GM21786 (cell line): Measurements from ENCODE around the gene ALG6.
"Not testable (repeated sequence)": the region's sequence is repeated elsewhere in the genome, so short reads cannot be mapped to it uniquely, and the experiment has no call there.

Experiments
- ATAC-seq: cut with Tn5 transposase; IDR thresholded peaks from one replicate; pipeline ENCODE4 v1.9.1; 2021; ENCODE audit not compliant: unreplicated experiment

Gene ALG6

GRCh38 chr1:63411066-63411465 lies 43.6 kb downstream of the ALG6 start:
- ATAC-seq = no peak

DNA sequence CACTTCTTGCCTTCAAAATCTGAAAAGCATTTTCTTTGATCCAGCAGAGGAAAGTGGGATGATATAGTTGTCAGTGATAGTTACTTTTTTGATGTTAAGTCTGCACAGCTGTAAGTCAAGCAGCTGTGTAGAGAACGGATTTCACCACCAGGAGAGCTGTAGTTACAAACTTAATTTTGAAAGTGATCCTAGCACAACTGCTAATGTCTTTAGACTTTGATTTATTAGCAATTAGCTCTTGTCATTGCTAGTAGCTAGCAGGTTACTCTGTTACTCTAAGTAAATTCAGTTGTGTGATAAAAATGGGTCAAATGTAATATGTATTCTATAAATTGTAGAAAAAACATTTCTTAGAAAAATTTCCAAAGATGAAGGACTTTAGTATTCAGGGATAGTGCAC lies 46.0 kb downstream of the ALG6 start:
- ATAC-seq = no peak

GRCh38 chr1:63414691-63415365 lies 47.4 kb downstream of the ALG6 start:
- no peak for ATAC-seq

DNA sequence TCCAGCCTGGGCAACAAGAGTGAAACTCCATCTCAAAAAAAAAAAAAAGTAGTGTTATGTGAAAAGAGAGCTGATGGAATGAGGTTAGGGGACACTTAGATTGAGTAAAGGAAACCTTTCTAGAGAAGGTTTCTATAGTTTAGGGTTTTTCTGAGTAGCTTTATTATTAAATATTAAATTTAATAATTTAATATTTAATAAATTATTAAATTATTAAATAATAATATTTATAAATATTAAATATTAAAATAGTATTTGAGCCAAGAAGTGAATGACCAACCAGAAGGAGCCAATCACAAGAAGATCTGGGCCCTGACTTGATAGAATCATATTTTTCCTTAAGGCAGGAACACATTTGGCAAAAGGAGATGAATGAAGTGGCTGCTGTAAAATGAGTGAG lies 50.7 kb downstream of the ALG6 start:
- no peak for ATAC-seq

DNA sequence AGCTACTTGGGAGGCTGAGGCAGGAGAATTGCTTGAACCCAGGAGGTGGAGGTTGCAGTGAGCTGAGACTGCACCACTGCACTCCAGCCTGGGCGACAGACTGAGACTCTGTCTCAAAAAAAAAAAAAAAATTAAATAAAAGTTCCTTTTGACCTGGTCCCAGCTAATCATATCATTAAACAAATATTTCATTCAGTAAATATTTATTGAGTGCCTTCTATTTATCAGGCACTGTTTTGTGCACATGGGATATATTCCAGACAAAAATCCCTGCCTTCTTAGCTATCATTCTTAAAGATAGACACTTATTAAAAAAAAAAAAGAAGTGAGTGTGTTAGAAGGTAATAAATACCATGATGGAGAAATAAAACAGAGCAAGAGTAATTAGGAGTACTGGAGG lies 53.3 kb downstream of the ALG6 start:
- ATAC-seq = not testable (repeated sequence)

- no peak for ATAC-seq
Measured at GRCh38 chr1:63423649-63424048, 56.2 kb downstream of the ALG6 start.

- ATAC-seq = no peak
Measured at GRCh38 chr1:63428815-63429214, 61.4 kb downstream of the ALG6 start.

DNA sequence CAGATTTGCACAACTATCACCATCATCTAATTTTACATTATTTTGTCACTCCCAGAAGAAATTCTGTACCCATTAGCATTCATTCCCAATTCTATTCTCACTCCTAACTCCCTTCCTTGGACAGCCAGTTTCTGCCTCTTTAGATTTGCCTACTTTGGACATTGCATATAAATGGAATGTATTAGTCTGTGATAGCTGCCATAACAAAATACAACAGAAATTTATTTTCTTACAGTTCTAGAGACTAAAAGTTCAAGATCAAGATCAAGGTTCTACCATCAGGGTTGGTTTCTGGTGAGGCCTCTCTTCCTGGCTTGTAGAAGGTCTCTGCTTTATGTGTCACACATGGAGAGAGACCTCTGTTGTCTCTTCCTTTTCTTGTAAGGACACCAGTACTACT lies 61.9 kb downstream of the ALG6 start:
- ATAC-seq = no peak

- no peak for ATAC-seq
Measured at GRCh38 chr1:63435161-63435560, 67.7 kb downstream of the ALG6 start.

GRCh38 chr1:63442141-63442475 lies 74.7 kb downstream of the ALG6 start:
- no peak for ATAC-seq

DNA sequence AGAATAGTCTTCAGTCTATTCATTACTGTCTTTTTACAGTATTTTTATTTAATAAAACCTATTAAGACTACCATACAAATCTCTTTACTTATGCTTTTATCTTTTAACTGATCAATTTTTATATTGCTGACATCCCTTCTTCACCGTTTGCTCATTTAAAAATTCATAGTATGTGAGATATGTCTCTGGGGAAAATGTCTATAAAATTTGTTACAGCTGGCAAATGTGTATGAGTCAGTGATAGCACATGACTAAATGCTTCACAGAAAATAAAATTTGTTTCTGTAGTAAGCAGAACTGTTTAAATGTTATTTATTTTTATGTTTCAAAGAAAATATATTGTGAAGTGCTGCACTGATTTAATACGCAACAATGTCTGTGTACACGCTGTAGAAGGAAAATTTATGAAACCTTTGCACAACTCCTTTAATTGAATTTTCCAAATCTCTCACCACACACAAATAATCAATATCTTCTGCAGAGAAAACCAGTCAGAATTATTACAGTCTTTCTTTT lies 81.4 kb downstream of the ALG6 start:
- ATAC-seq = no peak

DNA sequence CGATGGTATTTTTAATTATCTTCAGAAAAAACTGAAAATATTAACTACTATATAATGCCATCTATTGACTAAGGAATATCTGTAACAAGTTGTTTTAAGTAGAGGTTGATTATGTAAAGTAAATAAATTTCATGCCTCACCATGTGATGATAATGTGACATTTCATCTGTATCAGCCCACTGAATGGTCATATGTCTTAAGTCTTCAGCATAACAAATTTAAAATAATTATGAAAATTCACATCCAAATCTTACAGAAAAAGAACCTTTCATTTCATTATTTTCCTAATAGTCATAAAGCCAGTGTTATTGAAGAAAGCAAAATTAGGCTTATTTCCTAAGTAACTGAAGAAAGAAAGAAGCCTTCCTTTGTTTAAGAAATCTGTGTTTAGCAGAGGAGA lies 83.0 kb downstream of the ALG6 start:
- no peak for ATAC-seq

DNA sequence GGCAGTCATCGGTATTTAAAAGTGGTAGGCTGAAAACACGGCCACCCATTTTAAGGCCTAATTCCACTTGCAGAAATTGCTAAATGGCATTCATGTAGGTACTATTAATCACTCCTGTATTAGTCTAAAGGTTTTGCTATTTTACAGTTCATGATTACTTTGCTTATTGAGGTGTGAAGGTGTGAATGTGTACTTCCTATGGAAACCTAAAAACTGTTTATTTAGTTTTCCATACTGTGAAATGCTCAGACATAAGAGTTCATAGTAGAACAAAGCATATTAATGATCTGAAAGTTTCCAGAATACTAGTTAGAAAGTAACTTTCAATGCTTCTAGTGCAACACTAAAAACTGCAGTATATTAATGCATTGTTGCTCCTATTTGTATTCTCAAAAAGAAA lies 85.8 kb downstream of the ALG6 start:
- ATAC-seq = no peak

GRCh38 chr1:63454269-63454668 lies 86.8 kb downstream of the ALG6 start:
- no peak for ATAC-seq

- ATAC-seq = no peak
Measured at GRCh38 chr1:63458750-63459149, 91.3 kb downstream of the ALG6 start.

DNA sequence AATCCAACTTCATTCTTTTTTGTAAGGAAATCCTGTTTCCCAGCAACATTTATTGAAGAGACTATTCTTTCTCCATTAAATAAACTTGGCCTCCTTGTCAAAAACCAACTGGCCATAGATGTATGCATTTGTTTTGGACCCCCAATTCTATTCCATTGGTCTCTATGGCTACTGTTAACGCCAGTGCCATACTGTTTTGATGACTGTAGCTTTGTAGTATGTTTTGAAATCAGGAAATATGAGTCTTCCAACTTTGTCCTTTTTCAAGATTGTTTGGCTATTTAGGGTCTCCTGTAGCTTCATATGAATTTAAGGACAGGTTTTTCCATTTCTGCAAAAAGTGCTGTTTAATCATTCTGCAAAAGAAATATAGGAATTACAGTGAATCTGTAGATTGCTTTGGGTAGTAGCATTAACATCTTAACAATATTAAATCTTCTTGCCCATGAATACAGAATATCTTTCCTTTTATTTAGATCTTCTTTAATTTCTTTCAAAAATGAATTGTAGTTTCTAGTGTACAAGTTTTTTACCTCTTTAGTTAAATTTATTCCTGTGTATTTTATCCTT lies 94.3 kb downstream of the ALG6 start:
- ATAC-seq = no peak

- ATAC-seq = no peak
Measured at GRCh38 chr1:63463248-63463647, 95.8 kb downstream of the ALG6 start.

DNA sequence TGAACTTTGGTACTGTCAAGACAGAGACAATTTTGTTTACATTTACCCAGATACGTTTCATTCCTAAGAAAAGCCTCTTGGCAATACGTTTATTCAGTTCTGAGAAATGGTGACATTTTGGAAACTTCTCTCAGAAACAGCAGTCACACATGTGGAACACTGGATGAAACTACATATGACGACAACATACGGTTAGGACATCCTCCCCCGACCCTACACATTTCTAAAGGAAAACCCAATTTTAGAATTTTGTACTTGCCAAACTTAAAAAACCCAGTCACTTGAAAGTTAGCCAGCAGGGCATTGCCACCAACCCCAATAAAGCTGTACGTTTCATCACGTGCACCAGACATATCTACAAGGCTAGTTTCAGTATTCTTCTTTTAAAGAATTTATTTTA lies 98.8 kb downstream of the ALG6 start:
- no peak for ATAC-seq

DNA sequence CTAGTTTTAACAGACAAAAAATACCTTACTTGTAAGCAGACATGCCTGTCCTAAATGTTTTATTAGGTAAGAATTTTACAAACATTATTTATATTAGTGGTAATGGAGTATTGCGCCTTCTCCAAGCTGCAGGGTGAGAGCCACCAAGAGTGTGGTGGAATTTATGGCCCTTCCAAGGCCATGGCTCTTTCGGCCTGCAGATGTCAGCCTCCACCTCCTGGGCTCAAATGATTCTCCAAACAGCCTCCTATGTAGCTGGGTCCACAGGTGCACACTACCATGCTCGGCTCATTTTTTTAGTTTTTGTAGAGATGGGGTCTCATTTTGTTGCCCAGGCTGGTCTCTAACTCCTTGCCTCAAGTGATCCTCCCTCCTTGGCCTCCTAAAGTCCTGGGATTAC lies 99.3 kb downstream of the ALG6 start:
- no peak for ATAC-seq

GRCh38 chr1:63468683-63469082 lies 101.3 kb downstream of the ALG6 start:
- not testable (repeated sequence) for ATAC-seq

GRCh38 chr1:63475761-63476160 lies 108.3 kb downstream of the ALG6 start:
- no peak for ATAC-seq

DNA sequence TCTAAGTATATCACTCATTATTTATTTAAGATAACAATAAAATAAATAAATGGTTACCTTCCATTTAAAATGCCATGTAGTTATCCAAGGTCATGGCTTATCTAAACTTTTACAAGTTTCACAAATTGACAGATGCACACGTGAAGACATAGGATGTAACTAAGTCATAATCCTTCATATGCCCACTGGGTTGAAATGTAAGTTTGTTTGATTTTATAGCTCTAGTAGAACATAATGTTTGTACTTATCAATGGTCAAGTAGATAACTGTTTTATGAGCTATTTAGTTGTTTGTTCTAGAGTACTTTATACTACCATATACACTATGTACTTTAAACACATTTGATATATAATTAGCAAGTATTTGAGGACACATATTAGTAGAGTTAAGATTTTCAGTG lies 112.6 kb downstream of the ALG6 start:
- no peak for ATAC-seq

DNA sequence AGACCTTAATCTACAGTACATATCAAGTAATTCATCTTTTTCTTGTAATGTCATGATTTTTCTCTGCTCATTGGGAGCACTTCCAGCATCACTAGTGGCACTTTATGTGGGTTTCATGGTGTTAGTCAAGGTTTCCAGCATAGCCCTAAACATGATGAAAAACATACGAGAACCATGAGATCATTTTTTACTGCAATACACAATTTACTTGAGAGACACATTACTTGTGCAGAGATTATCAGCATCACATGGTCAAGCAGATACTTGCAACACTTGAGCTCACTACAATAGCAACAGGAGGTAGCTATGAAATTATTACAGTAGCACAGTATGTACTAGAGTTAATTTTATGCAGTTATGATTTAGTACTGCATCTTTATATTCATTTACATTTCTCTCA lies 119.2 kb downstream of the ALG6 start:
- ATAC-seq = no peak
